ENCODE results near the gene STRIT1. TPM values are rescaled to one million over a fixed set of nuclear protein-coding genes. Genes with fewer than 3 reads are reported as not detected.

Gene STRIT1
- total and polyA plus RNA-seq, 9 of the 15 experiments (the other 6 are each of a cell fraction or from before 2014, with no cell fraction given): not detected

DNA sequence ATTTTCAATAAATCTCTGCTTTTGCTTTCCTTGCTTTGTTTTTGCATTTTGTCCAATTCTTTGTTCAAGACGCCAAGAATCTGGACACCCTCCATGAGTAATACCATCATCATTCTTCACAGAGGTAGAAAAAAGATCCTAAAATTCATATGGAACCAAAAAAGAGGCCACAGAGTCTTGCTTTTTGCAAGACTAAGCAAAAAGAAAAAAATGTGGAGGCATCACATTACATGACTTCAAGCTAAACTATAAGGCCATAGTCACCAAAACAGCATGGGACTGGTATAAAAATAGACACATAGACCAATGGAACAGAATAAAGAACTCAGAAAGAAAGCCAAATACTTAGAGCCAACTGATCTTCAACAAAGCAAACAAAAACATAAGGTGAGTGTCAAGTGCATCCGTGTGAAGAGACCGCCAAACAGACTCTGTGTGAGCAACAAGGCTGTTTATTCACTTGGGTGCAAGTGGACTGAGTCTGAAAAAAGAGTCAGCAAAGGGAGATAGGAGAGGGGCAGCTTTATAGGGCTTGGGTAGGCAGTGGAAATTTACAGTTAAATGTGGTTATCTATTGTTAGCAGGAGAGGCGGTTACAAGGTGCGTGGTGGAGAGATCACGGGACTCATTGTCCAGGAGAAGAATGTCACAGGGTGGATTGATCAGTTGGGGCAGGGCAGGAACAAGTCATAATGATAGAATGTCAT lies 10.9 kb downstream of the STRIT1 start (continued):
- TF ChIP-seq, protein P1, sequence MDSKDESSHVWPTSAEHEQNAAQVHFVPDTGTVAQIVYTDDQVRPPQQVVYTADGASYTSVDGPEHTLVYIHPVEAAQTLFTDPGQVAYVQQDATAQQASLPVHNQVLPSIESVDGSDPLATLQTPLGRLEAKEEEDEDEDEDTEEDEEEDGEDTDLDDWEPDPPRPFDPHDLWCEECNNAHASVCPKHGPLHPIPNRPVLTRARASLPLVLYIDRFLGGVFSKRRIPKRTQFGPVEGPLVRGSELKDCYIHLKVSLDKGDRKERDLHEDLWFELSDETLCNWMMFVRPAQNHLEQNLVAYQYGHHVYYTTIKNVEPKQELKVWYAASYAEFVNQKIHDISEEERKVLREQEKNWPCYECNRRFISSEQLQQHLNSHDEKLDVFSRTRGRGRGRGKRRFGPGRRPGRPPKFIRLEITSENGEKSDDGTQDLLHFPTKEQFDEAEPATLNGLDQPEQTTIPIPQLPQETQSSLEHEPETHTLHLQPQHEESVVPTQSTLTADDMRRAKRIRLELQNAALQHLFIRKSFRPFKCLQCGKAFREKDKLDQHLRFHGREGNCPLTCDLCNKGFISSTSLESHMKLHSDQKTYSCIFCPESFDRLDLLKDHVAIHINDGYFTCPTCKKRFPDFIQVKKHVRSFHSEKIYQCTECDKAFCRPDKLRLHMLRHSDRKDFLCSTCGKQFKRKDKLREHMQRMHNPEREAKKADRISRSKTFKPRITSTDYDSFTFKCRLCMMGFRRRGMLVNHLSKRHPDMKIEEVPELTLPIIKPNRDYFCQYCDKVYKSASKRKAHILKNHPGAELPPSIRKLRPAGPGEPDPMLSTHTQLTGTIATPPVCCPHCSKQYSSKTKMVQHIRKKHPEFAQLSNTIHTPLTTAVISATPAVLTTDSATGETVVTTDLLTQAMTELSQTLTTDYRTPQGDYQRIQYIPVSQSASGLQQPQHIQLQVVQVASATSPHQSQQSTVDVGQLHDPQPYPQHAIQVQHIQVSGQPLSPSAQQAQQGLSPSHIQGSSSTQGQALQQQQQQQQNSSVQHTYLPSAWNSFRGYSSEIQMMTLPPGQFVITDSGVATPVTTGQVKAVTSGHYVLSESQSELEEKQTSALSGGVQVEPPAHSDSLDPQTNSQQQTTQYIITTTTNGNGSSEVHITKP (IDR thresholded peaks at IDR 0.05; ENCODE audit: partially characterized antibody): no peak
- TF ChIP-seq MAZ (CRISPR knock-in tag; conservative IDR thresholded peaks at IDR 0.05 in 1 of 2, IDR thresholded peaks at IDR 0.05 in 1 of 2) (peak in 1 of 2 experiments; percentile 52; a peak in 1 of 4 replicates), CTBP1 (IDR thresholded peaks at IDR 0.05; ENCODE audit: borderline replicate concordance) (peak; percentile 53; the same call in 1 of the 2 replicates), SAFB (IDR thresholded peaks at IDR 0.05; ENCODE audit: borderline replicate concordance, low read depth, low read length) (no peak), ZSCAN29 (IDR thresholded peaks at IDR 0.05) (no peak), FOXM1 (IDR thresholded peaks at IDR 0.05; ENCODE audit: low read depth) (peak; percentile 68), FOXM1 (CRISPR knock-in tag; IDR thresholded peaks at IDR 0.05; ENCODE audit: low read depth) (no peak), DPF2 (IDR thresholded peaks at IDR 0.05) (peak; percentile 95), NELFE (IDR thresholded peaks at IDR 0.05; ENCODE audit: insufficient read depth, insufficient read length) (no peak), LCOR (CRISPR knock-in tag; IDR thresholded peaks at IDR 0.05) (peak; percentile 77; the same call in 1 of the 2 replicates), TAF15 (IDR thresholded peaks at IDR 0.05; ENCODE audit: low read depth, low read length) (no peak), NFIC (IDR thresholded peaks at IDR 0.05) (peak; percentile 82), CC2D1A (IDR thresholded peaks at IDR 0.05) (peak; percentile 89; the same call in 1 of the 2 replicates), SMAD2 (IDR thresholded peaks at IDR 0.05; ENCODE audit: low read depth, low read length) (no peak), HOXB6 (CRISPR knock-in tag; IDR thresholded peaks at IDR 0.05; ENCODE audit: borderline replicate concordance) (no peak), CHD1 (IDR thresholded peaks at IDR 0.05; ENCODE audit: low read length) (no peak), ETS2 (tag; IDR thresholded peaks at IDR 0.05; ENCODE audit: borderline replicate concordance, poor library complexity, severe bottlenecking) (no peak), FOXA3 (CRISPR knock-in tag; conservative IDR thresholded peaks at IDR 0.05 in 1 of 2, IDR thresholded peaks at IDR 0.05 in 1 of 2) (no peak; a peak in 1 of 4 replicates), SREBF1 (IDR thresholded peaks at IDR 0.05; ENCODE audit: borderline replicate concordance, low read depth, low read length) (no peak), ZNF644 (tag; IDR thresholded peaks at IDR 0.05; ENCODE audit: low read depth) (no peak), KLF16 (IDR thresholded peaks at IDR 0.05) (peak; percentile 80)
- TF ChIP-seq, protein P2, sequence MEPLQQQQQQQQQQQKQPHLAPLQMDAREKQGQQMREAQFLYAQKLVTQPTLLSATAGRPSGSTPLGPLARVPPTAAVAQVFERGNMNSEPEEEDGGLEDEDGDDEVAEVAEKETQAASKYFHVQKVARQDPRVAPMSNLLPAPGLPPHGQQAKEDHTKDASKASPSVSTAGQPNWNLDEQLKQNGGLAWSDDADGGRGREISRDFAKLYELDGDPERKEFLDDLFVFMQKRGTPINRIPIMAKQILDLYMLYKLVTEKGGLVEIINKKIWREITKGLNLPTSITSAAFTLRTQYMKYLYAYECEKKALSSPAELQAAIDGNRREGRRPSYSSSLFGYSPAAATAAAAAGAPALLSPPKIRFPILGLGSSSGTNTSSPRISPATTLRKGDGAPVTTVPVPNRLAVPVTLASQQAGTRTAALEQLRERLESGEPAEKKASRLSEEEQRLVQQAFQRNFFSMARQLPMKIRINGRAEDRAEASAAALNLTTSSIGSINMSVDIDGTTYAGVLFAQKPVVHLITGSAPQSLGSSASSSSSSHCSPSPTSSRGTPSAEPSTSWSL (CRISPR knock-in tag; IDR thresholded peaks at IDR 0.05; ENCODE audit: borderline replicate concordance): no peak
